ENCODE measurements around the gene ARID5A. TPM values are rescaled to one million over a fixed set of nuclear protein-coding genes. Genes with fewer than 3 reads are reported as not detected.

The ARID5A gene
- total RNA-seq, 3 donors from 2014 or later, result 18.9 to 132 (median 56.4) TPM

DNA sequence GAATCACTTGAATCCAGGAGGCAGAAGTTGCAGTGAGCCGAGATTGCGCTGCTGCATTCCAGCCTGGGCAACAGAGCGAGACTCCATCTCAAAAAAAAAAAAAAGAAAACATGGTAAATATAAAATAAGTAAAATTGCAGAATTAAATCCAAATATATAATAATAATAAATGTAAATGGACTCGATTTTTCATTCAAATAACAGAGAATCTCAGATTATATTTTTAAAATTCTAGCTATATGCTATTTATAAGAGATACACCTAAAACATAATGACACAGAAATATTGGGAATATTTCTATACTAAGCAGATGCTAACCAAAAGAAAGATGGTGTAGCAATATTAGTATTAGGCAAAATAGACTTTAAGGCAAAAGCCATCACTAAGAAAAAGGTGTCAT is 16.3 kb upstream of the ARID5A start:
- TF ChIP-seq POLR2AphosphoS5 (IDR thresholded peaks at IDR 0.05) (no peak), POLR2A (IDR thresholded peaks at IDR 0.05) (no peak)
- TF ChIP-seq, protein P1, sequence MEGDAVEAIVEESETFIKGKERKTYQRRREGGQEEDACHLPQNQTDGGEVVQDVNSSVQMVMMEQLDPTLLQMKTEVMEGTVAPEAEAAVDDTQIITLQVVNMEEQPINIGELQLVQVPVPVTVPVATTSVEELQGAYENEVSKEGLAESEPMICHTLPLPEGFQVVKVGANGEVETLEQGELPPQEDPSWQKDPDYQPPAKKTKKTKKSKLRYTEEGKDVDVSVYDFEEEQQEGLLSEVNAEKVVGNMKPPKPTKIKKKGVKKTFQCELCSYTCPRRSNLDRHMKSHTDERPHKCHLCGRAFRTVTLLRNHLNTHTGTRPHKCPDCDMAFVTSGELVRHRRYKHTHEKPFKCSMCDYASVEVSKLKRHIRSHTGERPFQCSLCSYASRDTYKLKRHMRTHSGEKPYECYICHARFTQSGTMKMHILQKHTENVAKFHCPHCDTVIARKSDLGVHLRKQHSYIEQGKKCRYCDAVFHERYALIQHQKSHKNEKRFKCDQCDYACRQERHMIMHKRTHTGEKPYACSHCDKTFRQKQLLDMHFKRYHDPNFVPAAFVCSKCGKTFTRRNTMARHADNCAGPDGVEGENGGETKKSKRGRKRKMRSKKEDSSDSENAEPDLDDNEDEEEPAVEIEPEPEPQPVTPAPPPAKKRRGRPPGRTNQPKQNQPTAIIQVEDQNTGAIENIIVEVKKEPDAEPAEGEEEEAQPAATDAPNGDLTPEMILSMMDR (IDR thresholded peaks at IDR 0.05), result no peak
- peaks cover 0 to 5% of the 10 kb centered on the region in 2 donors for H3K9me3 ChIP-seq
- no peak overlapping the region for H3K27ac ChIP-seq
- no peak for DNase-seq (ENCODE audit: low spot score in 2 of 2)
- H3K36me3 ChIP-seq, result no peaks in the 10 kb centered on the region
- H3K4me3 ChIP-seq, result no peak overlapping the region
- no peaks in the 10 kb centered on the region for H3K27me3 ChIP-seq
- no peaks in the 10 kb centered on the region for H3K4me1 ChIP-seq
- intact Hi-C loops (cut with DNase I; ENCODE audit: low total_unique reads), result loop anchor here (10.0 kb wide), 1 partner anchor 195 kb away; the partner anchor contains the start of gene ITPRIPL1

DNA sequence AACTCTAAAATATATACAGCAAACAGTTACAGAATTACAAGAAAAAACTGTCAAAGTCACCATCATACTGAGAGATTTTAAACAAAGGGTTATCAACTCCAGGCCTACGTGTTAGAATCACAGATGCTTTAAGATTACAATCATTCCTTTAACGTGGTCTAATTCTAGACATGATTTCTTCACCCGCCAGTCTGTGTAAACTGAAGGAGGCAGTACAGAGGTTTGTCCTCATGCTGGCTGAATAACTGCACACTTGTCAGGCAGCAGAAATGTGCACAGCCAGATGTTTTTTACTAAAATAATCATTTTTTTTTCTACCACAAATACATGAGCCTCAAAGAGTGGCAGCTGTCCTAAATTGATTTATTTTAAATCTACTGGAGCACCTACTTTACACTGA is 15.9 kb upstream of the ARID5A start:
- Histone ChIP-seq H3K9me3 (peaks cover 0 to 5% of the 10 kb centered on the region in 2 donors), H3K27me3 (no peaks in the 10 kb centered on the region), H3K27ac (no peak overlapping the region), H3K4me3 (no peak overlapping the region), H3K4me1 (no peaks in the 10 kb centered on the region), H3K36me3 (no peaks in the 10 kb centered on the region)
- intact Hi-C loops (cut with DNase I; ENCODE audit: low total_unique reads), result loop anchor here (10.0 kb wide), 1 partner anchor 196 kb away; the partner anchor contains the start of gene ITPRIPL1
- no peak for DNase-seq (ENCODE audit: low spot score in 2 of 2)
- TF ChIP-seq POLR2AphosphoS5 (IDR thresholded peaks at IDR 0.05), result no peak
- no peak for TF ChIP-seq POLR2A (IDR thresholded peaks at IDR 0.05)
- TF ChIP-seq, protein P1 (IDR thresholded peaks at IDR 0.05), result no peak

DNA sequence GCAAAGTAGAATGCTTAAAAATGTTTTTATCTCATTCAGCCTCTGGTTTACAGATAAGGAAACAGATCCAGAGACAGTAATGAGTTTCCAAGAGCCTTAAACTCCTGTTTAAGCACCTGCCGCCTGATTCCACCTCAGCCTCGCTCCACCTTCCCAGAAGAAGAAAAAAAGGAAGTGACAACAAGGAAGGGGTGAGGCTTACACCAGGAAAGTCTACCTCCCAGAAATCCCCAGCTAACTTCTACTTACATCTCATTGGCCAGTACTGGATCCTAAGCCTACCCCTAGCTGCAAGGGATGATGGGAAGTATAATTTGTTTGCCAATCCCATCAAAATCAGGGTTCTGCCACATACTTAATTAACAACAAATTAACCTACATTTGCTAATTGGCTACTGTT is 15.3 kb upstream of the ARID5A start:
- TF ChIP-seq POLR2AphosphoS5 (IDR thresholded peaks at IDR 0.05) (no peak), POLR2A (IDR thresholded peaks at IDR 0.05) (no peak)
- TF ChIP-seq, protein P1 (IDR thresholded peaks at IDR 0.05), result no peak
- Histone ChIP-seq H3K27ac (no peak overlapping the region), H3K9me3 (peaks cover 0 to 5% of the 10 kb centered on the region in 2 donors), H3K4me3 (no peak overlapping the region), H3K36me3 (no peaks in the 10 kb centered on the region), H3K27me3 (no peaks in the 10 kb centered on the region), H3K4me1 (no peaks in the 10 kb centered on the region)
- intact Hi-C loops (cut with DNase I; ENCODE audit: low total_unique reads), result loop anchor here (10.0 kb wide), 1 partner anchor 196 kb away; the partner anchor contains the start of gene ITPRIPL1
- DNase-seq (ENCODE audit: low spot score in 2 of 2), result no peak

DNA sequence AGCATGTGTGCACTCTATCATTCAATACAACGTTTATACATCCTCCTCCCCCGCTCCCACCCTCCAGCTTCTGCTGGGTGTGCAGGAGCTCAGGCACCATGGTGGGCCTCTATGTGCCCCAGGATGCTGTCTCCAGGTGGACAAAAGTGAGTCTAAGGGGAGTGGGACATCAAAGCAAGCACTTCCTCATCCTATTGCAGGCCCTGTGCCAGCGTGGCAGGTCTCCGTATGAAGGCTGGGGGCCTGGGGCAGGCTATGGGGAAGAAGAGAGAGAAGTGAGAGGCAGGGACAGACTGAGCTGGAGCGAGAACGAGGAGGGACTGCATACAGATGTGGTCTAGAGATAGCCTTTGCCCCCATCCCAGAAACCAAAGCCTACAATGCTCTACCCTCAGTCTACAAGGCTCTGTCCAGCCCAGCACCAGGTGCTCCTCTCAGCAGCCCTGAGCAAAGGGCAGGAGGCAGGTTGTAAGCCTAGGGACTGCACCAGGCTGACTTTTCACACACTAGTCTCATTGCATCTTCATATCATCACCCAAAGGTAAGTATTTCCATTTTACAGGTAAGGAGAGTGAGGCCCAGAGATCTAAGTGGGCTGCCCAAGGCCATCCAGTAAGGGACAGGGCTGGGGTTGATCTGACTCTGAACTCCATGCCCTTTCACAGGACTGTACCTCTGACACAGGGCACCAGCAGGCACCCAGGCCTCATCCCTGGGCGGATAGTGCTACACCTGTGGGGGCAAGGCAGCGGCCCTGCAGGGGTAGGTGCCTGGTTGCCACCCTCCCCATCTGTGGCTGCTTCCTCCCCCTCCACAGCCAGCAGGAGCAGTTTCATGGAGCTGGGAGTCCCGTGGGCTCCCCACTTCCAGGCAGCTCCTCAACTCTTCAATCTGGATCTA is 14.0 kb upstream of the ARID5A start:
- Histone ChIP-seq H3K4me1 (no peaks in the 10 kb centered on the region), H3K9me3 (no peaks in the 10 kb centered on the region), H3K4me3 (no peak overlapping the region), H3K27ac (no peak overlapping the region), H3K36me3 (no peaks in the 10 kb centered on the region), H3K27me3 (no peaks in the 10 kb centered on the region)
- no peak for DNase-seq (ENCODE audit: low spot score in 2 of 2)
- intact Hi-C loops (cut with DNase I; ENCODE audit: low total_unique reads), result loop anchor here (10.0 kb wide), 1 partner anchor 198 kb away; the partner anchor contains the start of gene ITPRIPL1
- TF ChIP-seq, protein P1 (IDR thresholded peaks at IDR 0.05), result no peak
- TF ChIP-seq POLR2A (IDR thresholded peaks at IDR 0.05) (no peak), POLR2AphosphoS5 (IDR thresholded peaks at IDR 0.05) (no peak)
